ENCODE data around the gene KCNJ6. TPM values are rescaled to one million over a fixed set of nuclear protein-coding genes. Genes with fewer than 3 reads are reported as not detected.

The KCNJ6 gene
- polyA plus RNA-seq, 1 of the 3 experiments (the other 2 are of a cell fraction), result not detected

DNA sequence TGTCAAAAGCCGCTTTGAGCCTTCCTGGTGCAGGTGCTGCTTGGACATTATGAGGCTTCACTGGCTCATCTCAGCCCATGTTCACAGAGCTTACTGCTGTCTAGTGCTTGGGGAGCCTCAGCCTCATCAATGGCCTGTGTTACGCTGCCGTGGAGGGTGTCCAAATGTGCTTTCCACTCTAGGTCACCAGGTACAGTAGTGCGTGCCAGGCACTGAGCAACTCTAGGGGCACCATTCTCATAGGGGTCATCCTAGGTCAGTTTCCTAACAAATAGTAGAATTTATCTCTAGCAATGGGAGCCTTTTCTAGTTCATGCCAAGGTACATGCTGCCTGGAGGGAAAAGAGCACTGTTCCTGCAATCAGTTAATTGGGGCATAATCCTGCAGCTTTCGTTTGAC is 355.9 kb downstream of the KCNJ6 start:
- peaks cover 12% of the 10 kb centered on the region for H3F3A ChIP-seq (replicated peaks; ENCODE audit: insufficient read depth)
- no peak overlapping the region for H2AFZ ChIP-seq (ENCODE audit: low read depth)
- DNase-seq, result no peak
- ChIA-PET POLR2A (no interaction called here), CTCF (interaction anchor here (0.7 to 1.1 kb wide), 2 partner anchors 23 to 97 kb away, joined by 3 read pairs; no protein-coding TSS in a partner anchor)
- no peak overlapping the region for H3K9ac ChIP-seq
- 93% methylated on average over 2 of the region's 5 CpGs for WGBS (ENCODE audit: low lambda C conversion rate)
- H3K79me2 ChIP-seq (ENCODE audit: insufficient read depth), result no peaks in the 10 kb centered on the region
- H3K4me3 ChIP-seq (ENCODE audit: low read depth in 2 of 2, low read length in 1 of 2), result no peak overlapping the region
- no peak overlapping the region for H3K27ac ChIP-seq (ENCODE audit: low read depth in 2 of 2, low read length in 1 of 2)
- no peaks in the 10 kb centered on the region for H3K9me2 ChIP-seq
- H3K36me3 ChIP-seq (replicated peaks in 1 of 2; ENCODE audit: control insufficient read depth in 1 of 2, insufficient read depth in 2 of 2, low read length in 1 of 2), result no peaks in the 10 kb centered on the region
- no peak overlapping the region for H3K4me2 ChIP-seq
- peaks cover 7 to 20% of the 10 kb centered on the region in 2 experiments; a peak in 2 of 4 replicates for H3K4me1 ChIP-seq (ENCODE audit: control insufficient read depth in 1 of 2, insufficient read depth in 2 of 2, low read depth in 1 of 2, low read length in 1 of 2)
- TF ChIP-seq SMC3 (IDR thresholded peaks at IDR 0.05; ENCODE audit: low read depth, low read length) (no peak), EZH2phosphoT487 (IDR thresholded peaks at IDR 0.05; ENCODE audit: borderline replicate concordance, low read depth) (no peak), RAD21 (IDR thresholded peaks at IDR 0.05; ENCODE audit: low read length) (no peak), RXRA (IDR thresholded peaks at IDR 0.05; ENCODE audit: borderline replicate concordance, low read depth) (no peak), TCF12 (IDR thresholded peaks at IDR 0.05) (no peak), EP300 (IDR thresholded peaks at IDR 0.05; ENCODE audit: borderline replicate concordance in 1 of 2, low read depth in 1 of 2, low read length in 1 of 2) (no peak), GABPA (IDR thresholded peaks at IDR 0.05; ENCODE audit: low read depth) (no peak), POLR2AphosphoS5 (IDR thresholded peaks at IDR 0.05; ENCODE audit: low read depth, low read length) (no peak), RCOR1 (IDR thresholded peaks at IDR 0.05; ENCODE audit: low read length) (no peak), SIN3A (IDR thresholded peaks at IDR 0.05; ENCODE audit: borderline replicate concordance, low read depth, low read length) (no peak), MXI1 (IDR thresholded peaks at IDR 0.05; ENCODE audit: low read depth, low read length) (no peak), RFX5 (IDR thresholded peaks at IDR 0.05; ENCODE audit: low read length) (no peak), CHD2 (IDR thresholded peaks at IDR 0.05; ENCODE audit: low read length, partially characterized antibody) (no peak), ELF1 (IDR thresholded peaks at IDR 0.05) (no peak), YY1 (IDR thresholded peaks at IDR 0.05; ENCODE audit: low read depth) (no peak)
- TF ChIP-seq, protein P1, sequence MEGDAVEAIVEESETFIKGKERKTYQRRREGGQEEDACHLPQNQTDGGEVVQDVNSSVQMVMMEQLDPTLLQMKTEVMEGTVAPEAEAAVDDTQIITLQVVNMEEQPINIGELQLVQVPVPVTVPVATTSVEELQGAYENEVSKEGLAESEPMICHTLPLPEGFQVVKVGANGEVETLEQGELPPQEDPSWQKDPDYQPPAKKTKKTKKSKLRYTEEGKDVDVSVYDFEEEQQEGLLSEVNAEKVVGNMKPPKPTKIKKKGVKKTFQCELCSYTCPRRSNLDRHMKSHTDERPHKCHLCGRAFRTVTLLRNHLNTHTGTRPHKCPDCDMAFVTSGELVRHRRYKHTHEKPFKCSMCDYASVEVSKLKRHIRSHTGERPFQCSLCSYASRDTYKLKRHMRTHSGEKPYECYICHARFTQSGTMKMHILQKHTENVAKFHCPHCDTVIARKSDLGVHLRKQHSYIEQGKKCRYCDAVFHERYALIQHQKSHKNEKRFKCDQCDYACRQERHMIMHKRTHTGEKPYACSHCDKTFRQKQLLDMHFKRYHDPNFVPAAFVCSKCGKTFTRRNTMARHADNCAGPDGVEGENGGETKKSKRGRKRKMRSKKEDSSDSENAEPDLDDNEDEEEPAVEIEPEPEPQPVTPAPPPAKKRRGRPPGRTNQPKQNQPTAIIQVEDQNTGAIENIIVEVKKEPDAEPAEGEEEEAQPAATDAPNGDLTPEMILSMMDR (IDR thresholded peaks at IDR 0.05), result no peak
- TF ChIP-seq, protein P2, sequence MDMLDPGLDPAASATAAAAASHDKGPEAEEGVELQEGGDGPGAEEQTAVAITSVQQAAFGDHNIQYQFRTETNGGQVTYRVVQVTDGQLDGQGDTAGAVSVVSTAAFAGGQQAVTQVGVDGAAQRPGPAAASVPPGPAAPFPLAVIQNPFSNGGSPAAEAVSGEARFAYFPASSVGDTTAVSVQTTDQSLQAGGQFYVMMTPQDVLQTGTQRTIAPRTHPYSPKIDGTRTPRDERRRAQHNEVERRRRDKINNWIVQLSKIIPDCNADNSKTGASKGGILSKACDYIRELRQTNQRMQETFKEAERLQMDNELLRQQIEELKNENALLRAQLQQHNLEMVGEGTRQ (IDR thresholded peaks at IDR 0.05; ENCODE audit: borderline replicate concordance, low read depth, low read length), result no peak
- TF ChIP-seq, protein P3, sequence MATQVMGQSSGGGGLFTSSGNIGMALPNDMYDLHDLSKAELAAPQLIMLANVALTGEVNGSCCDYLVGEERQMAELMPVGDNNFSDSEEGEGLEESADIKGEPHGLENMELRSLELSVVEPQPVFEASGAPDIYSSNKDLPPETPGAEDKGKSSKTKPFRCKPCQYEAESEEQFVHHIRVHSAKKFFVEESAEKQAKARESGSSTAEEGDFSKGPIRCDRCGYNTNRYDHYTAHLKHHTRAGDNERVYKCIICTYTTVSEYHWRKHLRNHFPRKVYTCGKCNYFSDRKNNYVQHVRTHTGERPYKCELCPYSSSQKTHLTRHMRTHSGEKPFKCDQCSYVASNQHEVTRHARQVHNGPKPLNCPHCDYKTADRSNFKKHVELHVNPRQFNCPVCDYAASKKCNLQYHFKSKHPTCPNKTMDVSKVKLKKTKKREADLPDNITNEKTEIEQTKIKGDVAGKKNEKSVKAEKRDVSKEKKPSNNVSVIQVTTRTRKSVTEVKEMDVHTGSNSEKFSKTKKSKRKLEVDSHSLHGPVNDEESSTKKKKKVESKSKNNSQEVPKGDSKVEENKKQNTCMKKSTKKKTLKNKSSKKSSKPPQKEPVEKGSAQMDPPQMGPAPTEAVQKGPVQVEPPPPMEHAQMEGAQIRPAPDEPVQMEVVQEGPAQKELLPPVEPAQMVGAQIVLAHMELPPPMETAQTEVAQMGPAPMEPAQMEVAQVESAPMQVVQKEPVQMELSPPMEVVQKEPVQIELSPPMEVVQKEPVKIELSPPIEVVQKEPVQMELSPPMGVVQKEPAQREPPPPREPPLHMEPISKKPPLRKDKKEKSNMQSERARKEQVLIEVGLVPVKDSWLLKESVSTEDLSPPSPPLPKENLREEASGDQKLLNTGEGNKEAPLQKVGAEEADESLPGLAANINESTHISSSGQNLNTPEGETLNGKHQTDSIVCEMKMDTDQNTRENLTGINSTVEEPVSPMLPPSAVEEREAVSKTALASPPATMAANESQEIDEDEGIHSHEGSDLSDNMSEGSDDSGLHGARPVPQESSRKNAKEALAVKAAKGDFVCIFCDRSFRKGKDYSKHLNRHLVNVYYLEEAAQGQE (IDR thresholded peaks at IDR 0.05; ENCODE audit: low read depth, low read length), result no peak
- H4K20me1 ChIP-seq (ENCODE audit: insufficient read depth), result no peaks in the 10 kb centered on the region
- no peaks in the 10 kb centered on the region for H3K9me3 ChIP-seq
- H3K27me3 ChIP-seq (ENCODE audit: insufficient read depth), result no peaks in the 10 kb centered on the region
